Liver (tissue), 9 donors: ENCODE measurements around the gene SDHA. TPM values are rescaled to one million over a fixed set of nuclear protein-coding genes. Genes with fewer than 3 reads are reported as not detected.

Experiments
- DNase-seq: peaks from one replicate; pipeline ENCODE4 v3.0.0-alpha.2; 2017; ENCODE audit warnings: low spot score
- H3K27ac ChIP-seq, 2 donors: one replicate each; pipeline ENCODE4 v1.7.0; 2013; ENCODE audit warnings: inconsistent platforms in 2 of 2, low read length in 2 of 2, control low read depth in 1 of 2, low read depth in 1 of 2, mild to moderate bottlenecking in 1 of 2
- H3K27me3 ChIP-seq, 4 donors: one replicate each; pipeline versions ENCODE4 v1.6.1 to v1.7.0; 2013; ENCODE audit warnings: low read length in 3 of 4, inconsistent platforms in 1 of 4, mild to moderate bottlenecking in 1 of 4, moderate library complexity in 1 of 4; ENCODE audit not compliant: control insufficient read depth in 4 of 4, insufficient read depth in 4 of 4
- H3K36me3 ChIP-seq, 4 donors: one replicate each; pipeline versions ENCODE4 v1.6.1 to v1.7.0; 2013; ENCODE audit warnings: low read length in 3 of 4, mild to moderate bottlenecking in 3 of 4, low read depth in 1 of 4, moderate library complexity in 1 of 4; ENCODE audit not compliant: control insufficient read depth in 4 of 4, insufficient read depth in 3 of 4
- H3K4me1 ChIP-seq, 4 donors: one replicate each; pipeline versions ENCODE4 v1.6.1 to v1.7.0; 2013; ENCODE audit warnings: low read length in 3 of 4, mild to moderate bottlenecking in 3 of 4, moderate library complexity in 1 of 4; ENCODE audit not compliant: control insufficient read depth in 4 of 4, insufficient read depth in 4 of 4
- H3K4me3 ChIP-seq, 3 donors: one replicate each; pipeline versions ENCODE4 v1.6.1 to v1.7.0; 2013; ENCODE audit warnings: low read length in 3 of 3, control low read depth in 1 of 3, low read depth in 1 of 3, mild to moderate bottlenecking in 1 of 3
- H3K9ac ChIP-seq, 2 donors: one replicate each; pipeline ENCODE4 v1.7.0; 2013; ENCODE audit warnings: low read length in 2 of 2, mild to moderate bottlenecking in 2 of 2, moderate library complexity in 2 of 2, control low read depth in 1 of 2, low read depth in 1 of 2
- H3K9me3 ChIP-seq, 4 donors: one replicate each; pipeline versions ENCODE4 v1.6.1 to v1.7.0; 2013; ENCODE audit warnings: low read length in 3 of 4; ENCODE audit not compliant: control insufficient read depth in 4 of 4
- ATF3 ChIP-seq: IDR thresholded peaks from 2 replicates; pipeline ENCODE4 v1.6.1; 2016; ENCODE audit warnings: antibody characterized with exemption
- EGR1 ChIP-seq, 2 donors: IDR thresholded peaks; 2 replicates each; pipeline ENCODE4 v1.6.1; 2016 to 2018; ENCODE audit warnings: antibody characterized with exemption in 2 of 2, low read depth in 2 of 2
- FOXA1 ChIP-seq: IDR thresholded peaks from 2 replicates; pipeline ENCODE4 v1.6.1; 2016; ENCODE audit warnings: antibody characterized with exemption
- FOXA2 ChIP-seq: IDR thresholded peaks from 2 replicates; pipeline ENCODE4 v1.6.1; 2016; ENCODE audit warnings: antibody characterized with exemption
- GABPA ChIP-seq, 2 donors: IDR thresholded peaks in 1 of 2; conservative IDR thresholded peaks in 1 of 2; 2 replicates each; pipeline ENCODE4 v1.6.1; 2016; ENCODE audit warnings: antibody characterized with exemption in 2 of 2, mild to moderate bottlenecking in 1 of 2, moderate library complexity in 1 of 2
- HNF4A ChIP-seq, 2 donors: conservative IDR thresholded peaks; 2 replicates each; pipeline ENCODE4 v1.6.1; 2016; ENCODE audit warnings: antibody characterized with exemption in 2 of 2, mild to moderate bottlenecking in 2 of 2
- HNF4G ChIP-seq: IDR thresholded peaks from 2 replicates; pipeline ENCODE4 v1.6.1; 2016; ENCODE audit warnings: antibody characterized with exemption
- JUND ChIP-seq, 2 donors: IDR thresholded peaks; 2 replicates each; pipeline ENCODE4 v1.6.1; 2016; ENCODE audit warnings: antibody characterized with exemption in 2 of 2
- NR2F2 ChIP-seq: IDR thresholded peaks from 2 replicates; pipeline ENCODE4 v1.6.1; 2016; ENCODE audit warnings: antibody characterized with exemption
- RAD21 ChIP-seq, 2 donors: IDR thresholded peaks; 2 replicates each; pipeline ENCODE4 v1.6.1; 2016; ENCODE audit warnings: antibody characterized with exemption in 2 of 2, mild to moderate bottlenecking in 2 of 2
- RXRA ChIP-seq, 2 donors: IDR thresholded peaks; 2 replicates each; pipeline ENCODE4 v1.6.1; 2017 to 2018; ENCODE audit warnings: antibody characterized with exemption in 2 of 2, mild to moderate bottlenecking in 1 of 2
- SP1 ChIP-seq: IDR thresholded peaks from 2 replicates; pipeline ENCODE4 v1.6.1; 2018; ENCODE audit warnings: antibody characterized with exemption, mild to moderate bottlenecking
- TAF1 ChIP-seq: conservative IDR thresholded peaks from 2 replicates; pipeline ENCODE4 v1.6.1; 2016; ENCODE audit warnings: antibody characterized with exemption, mild to moderate bottlenecking
- YY1 ChIP-seq: IDR thresholded peaks from 2 replicates; pipeline ENCODE4 v1.6.1; 2016; ENCODE audit warnings: antibody characterized with exemption, mild to moderate bottlenecking
- ZBTB33 ChIP-seq: IDR thresholded peaks from 2 replicates; pipeline ENCODE4 v1.6.1; 2016; ENCODE audit warnings: antibody characterized with exemption
- WGBS: extraction: QIAGEN DNeasy Blood & Tissue Kit; methylation state at CpG from one replicate; pipeline ENCODE4 v1.1.7; 2013; 5-methylcytosine and 5-hydroxymethylcytosine counted together
- polyA plus RNA-seq, 2 donors: library from polyadenylated mRNA; stranded (reverse) in 1 of 2; unstranded in 1 of 2; fragments of 200-250 nt in 1 of 2; fragments of >200 nt in 1 of 2; fragmentation: Nextera tagmentation in 1 of 2; extraction: Ambion mirVana in 1 of 2; gene quantifications; one replicate each; pipeline versions ENCODE4 v1.2.1 to v1.2.3, GENCODE V29; 2013 to 2015
- total RNA-seq, 2 donors: library from RNA; depleted of rRNA; stranded (reverse); fragments of >200 nt; gene quantifications; one replicate each; pipeline ENCODE4 v1.2.3, GENCODE V29; 2014
- TF ChIP-seq, protein P1 (sequence below): IDR thresholded peaks from 2 replicates; pipeline ENCODE4 v1.6.1; 2016; ENCODE audit warnings: antibody characterized with exemption
- TF ChIP-seq, protein P2 (sequence below): IDR thresholded peaks from 2 replicates; pipeline ENCODE4 v1.6.1; 2016; ENCODE audit warnings: antibody characterized with exemption, mild to moderate bottlenecking
- TF ChIP-seq, protein P3 (sequence below): fragments of 150-350 bp; IDR thresholded peaks from 2 replicates; pipeline ENCODE4 v1.5.1; 2017; ENCODE audit warnings: improper control_type of control experiment, low read depth, low read length; ENCODE audit not compliant: missing input control
- donor health status: healthy.
- donor health status: healthy.
- donor health status: healthy.
- donor health status: healthy.
- donor health status: healthy.

The SDHA gene
- total and polyA plus RNA-seq, 4 donors, result 79.2 to 215 (median 159) TPM

DNA sequence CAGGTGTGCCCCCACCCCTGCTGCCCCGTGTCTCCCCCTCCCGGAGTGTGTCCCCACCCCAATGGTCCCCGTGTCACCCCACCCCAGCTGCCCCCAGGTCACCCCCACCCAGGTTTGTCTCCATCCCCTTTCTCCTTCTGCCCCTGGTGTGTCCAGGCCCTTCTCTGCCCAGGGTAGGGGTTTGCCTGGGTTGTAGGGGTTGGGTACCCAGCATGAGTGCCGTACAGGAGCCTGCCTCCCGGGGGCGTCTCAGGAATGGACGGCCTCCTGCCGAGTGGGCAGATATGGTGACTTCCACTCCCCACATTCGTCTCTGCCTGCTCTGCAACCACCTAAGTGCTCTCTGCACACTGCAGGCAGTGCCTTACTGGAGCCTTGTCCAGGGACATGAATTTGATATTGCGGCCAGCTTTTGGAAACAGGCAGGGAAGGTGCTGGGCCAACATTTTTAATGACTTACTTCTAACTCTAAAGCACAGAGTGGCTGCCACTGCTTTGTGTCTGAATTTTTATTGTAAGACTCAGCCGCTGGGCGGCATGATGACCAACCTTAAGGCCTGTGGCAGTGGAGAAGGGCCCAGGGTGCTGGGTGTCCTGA, 20.1 kb upstream of the SDHA start:
- H3K36me3 ChIP-seq, result no peaks in the 10 kb centered on the region
- WGBS, result 90% methylated on average over 12 of the region's 12 CpGs
- no peak overlapping the region for H3K9ac ChIP-seq
- no peak for DNase-seq
- no peaks in the 10 kb centered on the region for H3K9me3 ChIP-seq
- no peak overlapping the region for H3K27ac ChIP-seq
- H3K4me1 ChIP-seq, result no peaks in the 10 kb centered on the region
- no peak overlapping the region for H3K4me3 ChIP-seq
- TF ChIP-seq JUND (IDR thresholded peaks at IDR 0.05) (no peak), RXRA (IDR thresholded peaks at IDR 0.05) (no peak), FOXA2 (no peak), RAD21 (IDR thresholded peaks at IDR 0.05) (no peak), HNF4G (no peak), EGR1 (IDR thresholded peaks at IDR 0.05; ENCODE audit: low read depth in 2 of 2) (no peak), ATF3 (no peak), ZBTB33 (no peak), GABPA (IDR thresholded peaks at IDR 0.05 in 1 of 2, conservative IDR thresholded peaks at IDR 0.05 in 1 of 2) (no peak), TAF1 (no peak), FOXA1 (no peak), HNF4A (conservative IDR thresholded peaks at IDR 0.05) (no peak), NR2F2 (no peak), SP1 (no peak), YY1 (no peak)
- TF ChIP-seq, protein P1, sequence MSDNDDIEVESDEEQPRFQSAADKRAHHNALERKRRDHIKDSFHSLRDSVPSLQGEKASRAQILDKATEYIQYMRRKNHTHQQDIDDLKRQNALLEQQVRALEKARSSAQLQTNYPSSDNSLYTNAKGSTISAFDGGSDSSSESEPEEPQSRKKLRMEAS, result no peak
- TF ChIP-seq, protein P2, sequence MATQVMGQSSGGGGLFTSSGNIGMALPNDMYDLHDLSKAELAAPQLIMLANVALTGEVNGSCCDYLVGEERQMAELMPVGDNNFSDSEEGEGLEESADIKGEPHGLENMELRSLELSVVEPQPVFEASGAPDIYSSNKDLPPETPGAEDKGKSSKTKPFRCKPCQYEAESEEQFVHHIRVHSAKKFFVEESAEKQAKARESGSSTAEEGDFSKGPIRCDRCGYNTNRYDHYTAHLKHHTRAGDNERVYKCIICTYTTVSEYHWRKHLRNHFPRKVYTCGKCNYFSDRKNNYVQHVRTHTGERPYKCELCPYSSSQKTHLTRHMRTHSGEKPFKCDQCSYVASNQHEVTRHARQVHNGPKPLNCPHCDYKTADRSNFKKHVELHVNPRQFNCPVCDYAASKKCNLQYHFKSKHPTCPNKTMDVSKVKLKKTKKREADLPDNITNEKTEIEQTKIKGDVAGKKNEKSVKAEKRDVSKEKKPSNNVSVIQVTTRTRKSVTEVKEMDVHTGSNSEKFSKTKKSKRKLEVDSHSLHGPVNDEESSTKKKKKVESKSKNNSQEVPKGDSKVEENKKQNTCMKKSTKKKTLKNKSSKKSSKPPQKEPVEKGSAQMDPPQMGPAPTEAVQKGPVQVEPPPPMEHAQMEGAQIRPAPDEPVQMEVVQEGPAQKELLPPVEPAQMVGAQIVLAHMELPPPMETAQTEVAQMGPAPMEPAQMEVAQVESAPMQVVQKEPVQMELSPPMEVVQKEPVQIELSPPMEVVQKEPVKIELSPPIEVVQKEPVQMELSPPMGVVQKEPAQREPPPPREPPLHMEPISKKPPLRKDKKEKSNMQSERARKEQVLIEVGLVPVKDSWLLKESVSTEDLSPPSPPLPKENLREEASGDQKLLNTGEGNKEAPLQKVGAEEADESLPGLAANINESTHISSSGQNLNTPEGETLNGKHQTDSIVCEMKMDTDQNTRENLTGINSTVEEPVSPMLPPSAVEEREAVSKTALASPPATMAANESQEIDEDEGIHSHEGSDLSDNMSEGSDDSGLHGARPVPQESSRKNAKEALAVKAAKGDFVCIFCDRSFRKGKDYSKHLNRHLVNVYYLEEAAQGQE, result no peak
- TF ChIP-seq, protein P3, sequence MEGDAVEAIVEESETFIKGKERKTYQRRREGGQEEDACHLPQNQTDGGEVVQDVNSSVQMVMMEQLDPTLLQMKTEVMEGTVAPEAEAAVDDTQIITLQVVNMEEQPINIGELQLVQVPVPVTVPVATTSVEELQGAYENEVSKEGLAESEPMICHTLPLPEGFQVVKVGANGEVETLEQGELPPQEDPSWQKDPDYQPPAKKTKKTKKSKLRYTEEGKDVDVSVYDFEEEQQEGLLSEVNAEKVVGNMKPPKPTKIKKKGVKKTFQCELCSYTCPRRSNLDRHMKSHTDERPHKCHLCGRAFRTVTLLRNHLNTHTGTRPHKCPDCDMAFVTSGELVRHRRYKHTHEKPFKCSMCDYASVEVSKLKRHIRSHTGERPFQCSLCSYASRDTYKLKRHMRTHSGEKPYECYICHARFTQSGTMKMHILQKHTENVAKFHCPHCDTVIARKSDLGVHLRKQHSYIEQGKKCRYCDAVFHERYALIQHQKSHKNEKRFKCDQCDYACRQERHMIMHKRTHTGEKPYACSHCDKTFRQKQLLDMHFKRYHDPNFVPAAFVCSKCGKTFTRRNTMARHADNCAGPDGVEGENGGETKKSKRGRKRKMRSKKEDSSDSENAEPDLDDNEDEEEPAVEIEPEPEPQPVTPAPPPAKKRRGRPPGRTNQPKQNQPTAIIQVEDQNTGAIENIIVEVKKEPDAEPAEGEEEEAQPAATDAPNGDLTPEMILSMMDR, result no peak
- H3K27me3 ChIP-seq, result no peaks in the 10 kb centered on the region
